Muscle layer of duodenum (tissue), 2 donors: ENCODE results near the gene NTRK2.
"Not testable (repeated sequence)": the region's sequence is repeated elsewhere in the genome, so short reads cannot be mapped to it uniquely, and the experiment has no call there.

Experiments
- H3K27ac ChIP-seq: one replicate; pipeline ENCODE4 v1.7.0; 2013; ENCODE audit warnings: mild to moderate bottlenecking, low read length
- H3K27me3 ChIP-seq: one replicate; pipeline ENCODE4 v1.7.0; 2013; ENCODE audit warnings: low read depth, mild to moderate bottlenecking, control low read depth, low read length
- H3K36me3 ChIP-seq, 2 donors: one replicate each; pipeline ENCODE4 v1.7.0; 2013; ENCODE audit warnings: low read length in 2 of 2, control low read depth in 1 of 2, mild to moderate bottlenecking in 1 of 2; ENCODE audit not compliant: insufficient read depth in 2 of 2, control insufficient read depth in 1 of 2
- H3K4me1 ChIP-seq, 2 donors: one replicate each; pipeline ENCODE4 v1.7.0; 2013; ENCODE audit warnings: low read length in 2 of 2, mild to moderate bottlenecking in 2 of 2, control low read depth in 1 of 2, moderate library complexity in 1 of 2; ENCODE audit not compliant: insufficient read depth in 2 of 2, control insufficient read depth in 1 of 2
- H3K4me3 ChIP-seq, 2 donors: one replicate each; pipeline ENCODE4 v1.7.0; 2013; ENCODE audit warnings: low read length in 2 of 2, low read depth in 1 of 2, mild to moderate bottlenecking in 1 of 2
- H3K9me3 ChIP-seq, 2 donors: one replicate each; pipeline ENCODE4 v1.7.0; 2013; ENCODE audit warnings: low read length in 2 of 2, control low read depth in 1 of 2, mild to moderate bottlenecking in 1 of 2; ENCODE audit not compliant: control insufficient read depth in 1 of 2
- donor health status: healthy.

The NTRK2 gene

GRCh38 chr9:85056203-85056572 lies 386.7 kb downstream of the NTRK2 start:
- H3K4me1 ChIP-seq, result no peaks in the 10 kb centered on the region
- H3K4me3 ChIP-seq, result no peak overlapping the region
- no peaks in the 10 kb centered on the region for H3K36me3 ChIP-seq

GRCh38 chr9:85061969-85062368 lies 392.4 kb downstream of the NTRK2 start:
- H3K36me3 ChIP-seq, result no peaks in the 10 kb centered on the region
- H3K4me1 ChIP-seq, result no peaks in the 10 kb centered on the region
- no peaks in the 10 kb centered on the region for H3K9me3 ChIP-seq
- no peaks in the 10 kb centered on the region for H3K27me3 ChIP-seq
- no peak overlapping the region for H3K4me3 ChIP-seq
- no peak overlapping the region for H3K27ac ChIP-seq

More at GRCh38 chr9:85056203-85056572, 386.7 kb downstream of the NTRK2 start:
- Histone ChIP-seq H3K9me3 (no peaks in the 10 kb centered on the region), H3K27me3 (no peaks in the 10 kb centered on the region), H3K27ac (no peak overlapping the region)

- no peaks in the 10 kb centered on the region for H3K27me3 ChIP-seq
- H3K4me3 ChIP-seq, result no peak overlapping the region
- no peak overlapping the region for H3K27ac ChIP-seq
- no peaks in the 10 kb centered on the region for H3K4me1 ChIP-seq
- H3K36me3 ChIP-seq, result no peaks in the 10 kb centered on the region
- H3K9me3 ChIP-seq, result no peaks in the 10 kb centered on the region
Measured at GRCh38 chr9:85062385-85063022, 393.0 kb downstream of the NTRK2 start.

GRCh38 chr9:85064811-85065371 lies 395.4 kb downstream of the NTRK2 start:
- Histone ChIP-seq H3K27ac (no peak overlapping the region), H3K27me3 (no peaks in the 10 kb centered on the region), H3K36me3 (no peaks in the 10 kb centered on the region), H3K4me1 (no peaks in the 10 kb centered on the region), H3K9me3 (no peaks in the 10 kb centered on the region), H3K4me3 (no peak overlapping the region)

GRCh38 chr9:85067792-85068191 lies 398.3 kb downstream of the NTRK2 start:
- no peaks in the 10 kb centered on the region for H3K27me3 ChIP-seq
- H3K27ac ChIP-seq, result no peak overlapping the region
- no peaks in the 10 kb centered on the region for H3K36me3 ChIP-seq
- no peak overlapping the region for H3K4me3 ChIP-seq
- H3K4me1 ChIP-seq, result no peaks in the 10 kb centered on the region
- H3K9me3 ChIP-seq, result no peaks in the 10 kb centered on the region

GRCh38 chr9:85069421-85069820 lies 399.9 kb downstream of the NTRK2 start:
- H3K27ac ChIP-seq, H3K36me3 ChIP-seq, H3K9me3 ChIP-seq, H3K4me1 ChIP-seq, H3K27me3 ChIP-seq, H3K4me3 ChIP-seq: not testable (repeated sequence)
